Stimulated activated CD4-positive, alpha-beta T cell treated with anti-CD3 and anti-CD28 coated beads, Interleukin-1b, Interleukin-23, amount 100 ng/mL, for 4 hours (primary cell): Measurements from ENCODE around the gene TMCC1.
"Not testable (repeated sequence)": the region's sequence is repeated elsewhere in the genome, so short reads cannot be mapped to it uniquely, and the experiment has no call there.

Experiments
- DNase-seq, 2 donors: peaks; one replicate each; pipeline ENCODE4 v3.0.0-alpha.2; 2020; ENCODE audit warnings: low read depth in 2 of 2

TMCC1 gene

GRCh38 chr3:129686941-129687340 lies 206.6 kb downstream of the TMCC1 start:
- DNase-seq = no peak

GRCh38 chr3:129684270-129684669 lies 209.2 kb downstream of the TMCC1 start:
- DNase-seq = no peak

GRCh38 chr3:129683201-129683600 lies 210.3 kb downstream of the TMCC1 start:
- DNase-seq = no peak

GRCh38 chr3:129676985-129677384 lies 216.5 kb downstream of the TMCC1 start:
- DNase-seq = no peak

GRCh38 chr3:129674798-129675123 lies 218.8 kb downstream of the TMCC1 start:
- not testable (repeated sequence) for DNase-seq

GRCh38 chr3:129673897-129674797 lies 219.4 kb downstream of the TMCC1 start:
- DNase-seq = no peak

GRCh38 chr3:129673012-129673411 lies 220.5 kb downstream of the TMCC1 start:
- no peak for DNase-seq

- DNase-seq = no peak
Observed at GRCh38 chr3:129672412-129672811, 221.1 kb downstream of the TMCC1 start.

GRCh38 chr3:129665024-129665768 lies 228.3 kb downstream of the TMCC1 start:
- no peak for DNase-seq

- no peak for DNase-seq
Observed at GRCh38 chr3:129663930-129664646, 229.4 kb downstream of the TMCC1 start.

- no peak for DNase-seq
Observed at GRCh38 chr3:129663045-129663446, 230.5 kb downstream of the TMCC1 start.

GRCh38 chr3:129662191-129662608 lies 231.3 kb downstream of the TMCC1 start:
- no peak for DNase-seq

GRCh38 chr3:129661766-129662165 lies 231.7 kb downstream of the TMCC1 start:
- no peak for DNase-seq

- DNase-seq = no peak
Observed at GRCh38 chr3:129658110-129658843, 235.2 kb downstream of the TMCC1 start.

GRCh38 chr3:129657261-129658046 lies 236.1 kb downstream of the TMCC1 start:
- DNase-seq = no peak

- no peak for DNase-seq
Observed at GRCh38 chr3:129656659-129657247, 236.8 kb downstream of the TMCC1 start.

- DNase-seq = no peak
Observed at GRCh38 chr3:129655291-129655700, 238.2 kb downstream of the TMCC1 start.

GRCh38 chr3:129654131-129654530 lies 239.4 kb downstream of the TMCC1 start:
- DNase-seq = no peak

- no peak for DNase-seq
Observed at GRCh38 chr3:129653019-129653418, 240.5 kb downstream of the TMCC1 start.

GRCh38 chr3:129651435-129652202 lies 241.9 kb downstream of the TMCC1 start:
- no peak for DNase-seq
